ENCODE data around the gene KIAA2012.

DNA sequence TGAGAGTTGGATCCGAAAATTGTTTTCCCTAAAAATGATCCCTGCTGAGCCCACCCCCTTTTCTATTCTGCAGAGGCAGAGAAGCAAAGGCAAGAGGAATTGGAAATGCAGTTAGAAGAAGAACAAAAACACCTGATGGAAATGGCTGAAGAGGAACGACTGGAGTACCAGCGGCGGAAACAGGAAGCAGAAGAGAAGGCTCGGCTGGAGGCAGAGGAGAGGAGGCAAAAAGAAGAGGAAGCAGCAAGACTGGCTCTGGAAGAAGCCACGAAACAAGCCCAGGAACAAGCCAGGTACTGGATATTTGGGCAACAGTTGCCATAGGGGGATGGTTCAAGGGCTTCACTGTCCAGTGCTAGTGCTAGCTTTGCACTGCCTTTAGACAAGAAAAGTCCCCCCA is 123.7 kb downstream of the KIAA2012 start:
- TF ChIP-seq, protein P1, sequence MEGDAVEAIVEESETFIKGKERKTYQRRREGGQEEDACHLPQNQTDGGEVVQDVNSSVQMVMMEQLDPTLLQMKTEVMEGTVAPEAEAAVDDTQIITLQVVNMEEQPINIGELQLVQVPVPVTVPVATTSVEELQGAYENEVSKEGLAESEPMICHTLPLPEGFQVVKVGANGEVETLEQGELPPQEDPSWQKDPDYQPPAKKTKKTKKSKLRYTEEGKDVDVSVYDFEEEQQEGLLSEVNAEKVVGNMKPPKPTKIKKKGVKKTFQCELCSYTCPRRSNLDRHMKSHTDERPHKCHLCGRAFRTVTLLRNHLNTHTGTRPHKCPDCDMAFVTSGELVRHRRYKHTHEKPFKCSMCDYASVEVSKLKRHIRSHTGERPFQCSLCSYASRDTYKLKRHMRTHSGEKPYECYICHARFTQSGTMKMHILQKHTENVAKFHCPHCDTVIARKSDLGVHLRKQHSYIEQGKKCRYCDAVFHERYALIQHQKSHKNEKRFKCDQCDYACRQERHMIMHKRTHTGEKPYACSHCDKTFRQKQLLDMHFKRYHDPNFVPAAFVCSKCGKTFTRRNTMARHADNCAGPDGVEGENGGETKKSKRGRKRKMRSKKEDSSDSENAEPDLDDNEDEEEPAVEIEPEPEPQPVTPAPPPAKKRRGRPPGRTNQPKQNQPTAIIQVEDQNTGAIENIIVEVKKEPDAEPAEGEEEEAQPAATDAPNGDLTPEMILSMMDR (conservative IDR thresholded peaks at IDR 0.05; ENCODE audit: low read depth, low read length): no peak
- TF ChIP-seq POLR2A (IDR thresholded peaks at IDR 0.05; ENCODE audit: low read depth, low read length) (no peak), SMC3 (IDR thresholded peaks at IDR 0.05; ENCODE audit: low read depth, low read length) (no peak), MAFK (IDR thresholded peaks at IDR 0.05; ENCODE audit: low read depth, low read length) (no peak)
- TF ChIP-seq, protein P2, sequence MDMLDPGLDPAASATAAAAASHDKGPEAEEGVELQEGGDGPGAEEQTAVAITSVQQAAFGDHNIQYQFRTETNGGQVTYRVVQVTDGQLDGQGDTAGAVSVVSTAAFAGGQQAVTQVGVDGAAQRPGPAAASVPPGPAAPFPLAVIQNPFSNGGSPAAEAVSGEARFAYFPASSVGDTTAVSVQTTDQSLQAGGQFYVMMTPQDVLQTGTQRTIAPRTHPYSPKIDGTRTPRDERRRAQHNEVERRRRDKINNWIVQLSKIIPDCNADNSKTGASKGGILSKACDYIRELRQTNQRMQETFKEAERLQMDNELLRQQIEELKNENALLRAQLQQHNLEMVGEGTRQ (IDR thresholded peaks at IDR 0.05; ENCODE audit: low read depth, low read length): no peak

Measured in IMR-90 (cell line).